NT2/D1 (cell line): ENCODE results near the gene AGPAT4.

ENCODE experiments used
- SUZ12 ChIP-seq: IDR thresholded peaks from 2 replicates; pipeline ENCODE4 v1.6.1; 2011; ENCODE audit not compliant: insufficient read length, insufficient read depth; ENCODE audit errors: extremely low read depth
- YY1 ChIP-seq: IDR thresholded peaks from 2 replicates; pipeline ENCODE4 v1.6.1; 2011; ENCODE audit not compliant: insufficient read length, insufficient read depth
- ZNF274 ChIP-seq: IDR thresholded peaks from 2 replicates; pipeline ENCODE4 v1.6.1; 2011; ENCODE audit warnings: mild to moderate bottlenecking, low read depth, low read length

DNA sequence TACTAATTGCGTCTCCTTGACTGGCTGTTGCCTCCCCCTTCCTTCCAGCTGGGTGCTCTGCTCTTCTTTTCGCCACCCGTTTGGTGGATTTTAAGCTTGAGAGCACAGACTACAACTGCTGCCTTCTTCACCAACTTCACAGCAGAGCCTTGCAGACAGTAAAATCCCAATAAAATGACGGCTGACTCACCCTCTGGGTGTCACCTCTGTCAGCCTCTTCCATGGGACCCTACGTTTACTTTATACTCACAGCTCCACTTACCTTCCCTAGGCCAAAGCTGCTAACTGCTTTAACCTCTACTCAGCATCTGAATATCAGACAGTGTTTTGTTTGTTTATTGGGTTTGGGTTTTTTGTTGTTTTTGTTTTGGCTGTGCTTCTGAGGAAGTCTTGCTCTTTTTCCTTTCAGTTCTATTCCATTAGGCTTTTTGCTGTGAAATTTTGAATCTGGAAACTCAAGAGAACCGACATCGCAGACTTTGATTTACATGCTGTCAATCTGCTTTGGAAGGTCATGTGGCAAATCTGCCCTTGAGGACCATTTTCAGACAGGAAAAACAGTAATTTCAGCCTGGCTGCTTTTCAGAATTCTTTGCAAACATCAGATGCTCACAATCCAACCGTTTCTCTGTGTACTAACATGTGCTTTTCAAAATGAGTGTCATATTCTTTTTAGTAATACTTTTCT lies 2.4 kb downstream of the AGPAT4 start:
- TF ChIP-seq YY1 (no peak), SUZ12 (no peak), ZNF274 (no peak)
